Stimulated activated CD4-positive, alpha-beta T cell treated with anti-CD3 and anti-CD28 coated beads, TNF-alpha, amount 100 ng/mL, for 24 hours (primary cell): ENCODE results near the gene AFF2.

ENCODE experiments used
- DNase-seq, 3 experiments: peaks; one replicate each; pipeline ENCODE4 v3.0.0-alpha.2; 2020; ENCODE audit warnings: low read depth in 3 of 3

The AFF2 gene

DNA sequence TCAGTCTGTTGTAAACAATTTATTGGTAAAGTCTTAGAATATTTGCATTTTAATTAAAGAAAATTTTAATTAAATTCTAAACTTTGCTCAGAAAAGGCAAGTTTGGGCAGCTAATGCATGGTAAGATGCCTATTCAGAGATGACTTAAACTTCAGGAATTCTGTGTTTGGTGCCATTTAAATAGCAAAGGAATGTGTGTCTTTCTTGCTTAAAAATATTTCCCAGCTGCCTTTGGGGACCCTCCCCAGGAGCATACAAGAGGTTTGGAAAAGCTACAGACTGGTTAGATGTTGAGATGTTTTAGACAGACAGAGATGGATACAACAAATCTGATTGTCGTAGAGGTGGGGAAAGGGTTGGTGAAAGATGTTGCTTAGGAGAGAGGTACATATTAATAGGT is 36.5 kb downstream of the AFF2 start:
- DNase-seq = no peak

- no peak for DNase-seq
Measured at GRCh38 chrX:148537556-148538182, 37.3 kb downstream of the AFF2 start.

GRCh38 chrX:148538582-148538981 is 38.2 kb downstream of the AFF2 start:
- DNase-seq = no peak

- no peak for DNase-seq
Measured at GRCh38 chrX:148540114-148540513, 39.7 kb downstream of the AFF2 start.

DNA sequence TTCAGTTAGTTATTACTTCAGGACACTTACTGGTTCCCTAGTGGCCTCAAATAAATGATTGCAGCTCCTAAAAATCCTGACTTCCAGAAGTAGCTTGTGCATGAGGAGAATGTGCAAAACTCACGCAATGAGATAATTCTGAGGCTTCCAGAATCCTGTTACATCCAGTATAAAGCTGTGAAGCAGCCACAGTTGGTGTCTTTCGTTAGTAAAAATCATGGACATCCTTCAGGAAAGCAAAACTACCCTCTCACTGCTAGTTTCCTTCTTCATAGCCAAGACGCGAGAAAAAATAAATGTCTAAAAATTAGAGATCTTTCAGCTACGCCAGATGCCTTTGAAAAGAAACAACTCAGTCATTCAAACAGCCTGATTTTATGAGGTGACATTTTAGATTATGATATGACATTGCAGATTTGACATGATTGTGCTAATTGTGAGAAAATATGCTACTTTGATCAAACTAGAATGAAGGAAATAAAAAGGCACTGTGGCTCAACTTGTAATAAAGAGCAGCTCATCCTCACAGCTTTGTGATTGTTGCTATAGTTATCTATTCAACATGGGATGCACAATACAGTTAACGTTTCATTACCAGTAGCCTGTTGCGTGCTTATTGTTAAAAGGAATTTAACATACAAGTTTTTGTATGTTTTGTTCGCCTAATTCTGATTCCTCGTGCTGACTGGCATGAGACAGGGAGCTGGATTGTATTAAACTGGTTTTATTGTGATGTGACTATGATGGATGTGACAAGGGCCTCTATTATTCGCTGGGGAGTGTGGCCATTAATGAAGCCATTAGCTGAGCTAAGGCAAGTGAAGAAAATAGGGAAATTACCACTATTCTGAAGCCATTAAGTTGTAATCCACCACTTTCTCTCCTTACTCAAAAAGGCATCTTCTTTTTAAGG is 40.5 kb downstream of the AFF2 start:
- no peak for DNase-seq

DNA sequence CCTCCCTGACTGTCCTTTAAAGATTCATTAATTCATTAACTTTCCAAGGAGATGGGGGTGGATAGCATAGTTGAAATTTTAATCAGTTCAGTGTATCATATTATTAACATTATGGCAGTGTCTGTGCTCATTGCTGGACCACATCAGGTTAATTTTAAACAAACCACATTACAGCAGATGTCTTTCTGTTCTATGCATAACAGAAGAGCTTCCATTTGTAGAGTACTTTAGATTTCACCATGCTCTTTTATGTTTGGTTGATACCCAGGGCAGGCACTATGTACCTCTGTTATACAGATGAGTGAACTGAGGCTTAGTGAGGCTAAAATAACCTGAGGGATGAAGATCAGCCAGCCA is 41.1 kb downstream of the AFF2 start:
- DNase-seq = no peak

DNA sequence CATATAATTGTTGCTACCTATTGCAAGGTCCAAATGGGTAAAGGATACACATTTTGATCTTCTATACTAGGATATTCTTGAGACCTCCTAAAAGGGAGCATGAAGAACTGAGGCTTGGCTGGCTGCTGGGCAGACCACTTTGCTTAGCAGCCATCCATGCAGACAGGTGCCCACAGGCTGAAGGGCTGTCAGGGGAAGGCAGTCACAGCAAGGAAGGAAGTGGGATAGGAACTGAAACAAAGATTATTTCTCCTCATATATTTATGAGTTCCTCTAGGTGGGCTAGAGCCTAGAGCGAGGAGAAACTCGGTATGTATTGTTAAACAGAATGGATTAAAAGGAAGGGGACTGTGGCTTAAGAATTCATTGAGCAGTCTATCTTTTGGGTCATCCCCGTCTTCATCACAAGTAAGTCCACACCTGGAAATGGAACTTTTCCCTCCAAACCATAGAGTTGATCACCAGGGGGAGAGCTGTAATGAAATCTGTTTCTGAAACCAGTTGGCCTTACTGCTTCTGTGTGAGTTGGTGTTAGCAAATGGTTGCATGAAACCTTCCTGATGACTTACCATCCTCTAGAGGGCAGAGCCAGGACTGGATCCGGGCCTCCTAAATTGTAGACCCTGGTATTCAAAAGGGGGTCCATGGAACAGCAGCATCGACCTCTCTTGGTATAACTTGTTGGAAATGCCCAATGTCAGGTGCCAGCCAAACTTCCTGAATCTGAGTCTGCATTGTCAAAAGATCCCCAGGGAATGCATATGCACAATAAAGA is 42.3 kb downstream of the AFF2 start:
- no peak for DNase-seq

- no peak for DNase-seq
Measured at GRCh38 chrX:148552775-148553174, 52.4 kb downstream of the AFF2 start.

GRCh38 chrX:148555101-148555500 is 54.7 kb downstream of the AFF2 start:
- no peak for DNase-seq

GRCh38 chrX:148555571-148556243 is 55.3 kb downstream of the AFF2 start:
- DNase-seq = no peak

- DNase-seq = no peak
Measured at GRCh38 chrX:148556498-148556897, 56.1 kb downstream of the AFF2 start.

DNA sequence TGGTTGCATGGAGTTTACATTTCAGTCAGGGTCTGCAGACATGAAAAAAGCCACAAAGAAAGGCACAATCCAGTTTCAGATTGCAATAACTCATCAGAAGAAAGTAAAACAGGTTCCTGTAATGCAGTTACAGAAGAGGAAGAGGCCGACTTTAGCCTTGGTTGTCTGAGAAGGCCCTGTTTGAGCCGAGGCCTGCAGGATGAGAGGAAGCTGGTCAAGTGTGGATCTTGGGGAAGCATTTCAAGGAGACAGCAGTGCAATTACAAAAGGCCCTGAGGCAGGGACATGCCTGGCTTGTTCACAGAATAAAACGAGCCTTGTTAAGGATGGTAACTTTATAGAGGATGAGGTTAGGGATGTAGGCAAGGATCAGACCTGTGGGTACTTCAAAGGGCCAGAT is 62.4 kb downstream of the AFF2 start:
- no peak for DNase-seq

DNA sequence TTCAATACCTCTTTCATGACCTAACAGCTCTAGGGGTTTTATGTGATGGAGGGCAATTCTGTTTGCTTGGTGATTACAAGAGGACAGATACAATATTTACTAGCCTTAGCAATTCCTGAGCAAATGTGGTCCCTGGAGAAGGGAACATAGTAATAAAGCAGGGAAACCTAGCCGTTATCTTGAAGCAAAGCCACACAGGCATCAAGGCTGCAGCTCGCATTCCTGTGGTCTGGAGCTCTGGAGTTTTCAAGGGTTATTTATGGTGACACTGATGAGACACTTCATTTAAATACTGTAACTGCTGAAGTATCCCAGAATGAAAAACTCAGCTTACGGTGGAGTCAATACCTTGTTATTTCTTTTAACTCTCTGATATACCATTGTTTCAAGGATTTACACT is 66.8 kb downstream of the AFF2 start:
- no peak for DNase-seq

DNA sequence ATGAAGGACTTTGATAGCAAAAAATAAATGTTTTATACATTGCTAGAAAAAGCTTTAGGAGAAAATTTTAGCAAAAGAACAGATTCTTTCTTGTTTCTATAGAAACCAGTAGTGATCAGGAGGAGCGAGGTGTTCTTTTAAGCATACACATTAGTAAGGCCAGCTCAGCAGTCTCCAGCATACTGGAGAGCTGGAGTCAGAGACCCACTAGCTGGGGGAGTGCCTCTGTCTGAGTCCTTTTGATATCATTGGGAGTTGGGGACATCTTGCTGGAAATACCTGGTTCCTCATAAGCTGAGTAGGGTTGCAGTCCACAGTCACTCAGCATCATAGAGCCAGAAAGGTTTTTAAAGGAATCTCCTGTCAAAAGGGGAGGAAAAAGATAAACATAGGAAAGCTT is 67.4 kb downstream of the AFF2 start:
- DNase-seq = no peak

- DNase-seq = no peak
Measured at GRCh38 chrX:148568763-148569162, 68.3 kb downstream of the AFF2 start.

DNA sequence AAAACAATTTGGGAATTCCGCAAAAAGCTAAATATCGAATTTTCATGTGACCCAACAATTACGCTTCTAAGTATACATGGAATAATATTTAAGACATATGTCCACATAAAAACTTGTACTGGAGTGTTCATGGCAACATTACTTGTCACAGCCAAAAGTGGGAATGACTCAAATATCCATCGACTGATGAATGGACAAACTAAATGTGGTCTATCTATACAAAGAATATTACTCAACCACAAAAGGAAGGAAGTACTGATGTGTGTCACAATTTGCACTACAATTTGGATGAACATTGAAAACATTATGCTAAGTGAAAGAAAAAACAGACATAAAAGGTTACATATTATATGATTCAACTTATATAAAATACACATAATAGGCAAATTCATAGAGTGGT is 71.9 kb downstream of the AFF2 start:
- no peak for DNase-seq

DNA sequence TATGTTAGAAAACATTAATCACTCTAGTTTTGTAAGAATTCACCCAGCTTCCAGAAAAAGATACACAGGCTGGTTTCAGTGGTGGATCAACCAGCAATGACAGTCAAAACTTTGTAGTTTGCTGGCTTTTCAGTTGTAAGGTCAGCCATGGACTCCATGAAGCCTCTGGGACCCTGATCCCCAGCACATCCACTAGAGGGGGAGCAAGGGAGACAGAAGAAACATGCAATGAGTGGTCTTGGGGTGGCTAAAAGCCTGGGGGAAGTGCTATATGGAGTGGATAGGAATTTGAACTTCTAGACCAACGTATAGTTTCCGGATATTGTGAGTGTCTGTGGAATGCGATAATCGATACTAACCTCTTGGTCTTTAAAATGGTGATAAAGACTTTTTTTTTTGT is 72.7 kb downstream of the AFF2 start:
- DNase-seq = no peak

- no peak for DNase-seq
Measured at GRCh38 chrX:148574237-148574973, 74.0 kb downstream of the AFF2 start.

GRCh38 chrX:148576396-148576795 is 76.0 kb downstream of the AFF2 start:
- DNase-seq = no peak

DNA sequence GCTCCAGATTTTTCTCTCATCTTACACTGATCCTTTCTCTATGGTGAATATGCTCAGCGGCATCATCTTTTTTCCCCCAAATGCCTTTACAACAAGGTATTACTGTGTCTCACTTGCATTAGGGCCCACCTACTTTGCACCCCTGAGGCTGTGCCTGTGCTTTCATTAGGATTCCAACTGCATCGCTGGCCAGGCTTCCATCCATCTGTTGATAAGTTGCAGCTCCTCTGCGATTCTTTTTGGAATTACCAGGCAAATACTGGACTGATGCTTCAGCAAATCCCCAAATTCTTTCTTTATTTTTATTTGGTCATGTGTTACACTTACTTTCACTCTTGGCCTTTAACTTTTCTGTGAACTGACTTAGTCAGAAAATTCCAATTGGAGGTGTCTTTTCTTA is 77.3 kb downstream of the AFF2 start:
- no peak for DNase-seq

GRCh38 chrX:148580016-148580415 is 79.6 kb downstream of the AFF2 start:
- no peak for DNase-seq
